GM15510 (cell line): Measurements from ENCODE around the gene SAA4.

ENCODE experiments used
- POLR2A ChIP-seq: IDR thresholded peaks from 3 replicates; pipeline ENCODE4 v1.6.1; 2011; ENCODE audit warnings: borderline replicate concordance; ENCODE audit not compliant: insufficient read length; ENCODE audit errors: extremely low read depth

SAA4 gene

GRCh38 chr11:18236664-18237356, at the start of gene SAA4:
SAA4 (minus strand) TSS chr11:18236802; CDS start chr11:18235926, 876 bp downstream.
- TF ChIP-seq POLR2A: no peak

- TF ChIP-seq POLR2A: no peak
Measured at GRCh38 chr11:18285841-18286240, 49.2 kb upstream of the SAA4 start.

- no peak for TF ChIP-seq POLR2A
Measured at GRCh38 chr11:18282626-18283025, 46.0 kb upstream of the SAA4 start.

- TF ChIP-seq POLR2A: no peak
Measured at GRCh38 chr11:18280438-18281045, 43.9 kb upstream of the SAA4 start.

- no peak for TF ChIP-seq POLR2A
Measured at GRCh38 chr11:18277565-18278271, 41.1 kb upstream of the SAA4 start.

- TF ChIP-seq POLR2A: no peak
Measured at GRCh38 chr11:18271206-18271605, 34.6 kb upstream of the SAA4 start.

- TF ChIP-seq POLR2A: no peak
Measured at GRCh38 chr11:18270102-18270501, 33.5 kb upstream of the SAA4 start.

GRCh38 chr11:18265949-18266348, 29.3 kb upstream of the SAA4 start, which contains the start of gene SAA1:
SAA1 (plus strand) TSS chr11:18266264; CDS start chr11:18266888, 624 bp downstream.
- TF ChIP-seq POLR2A: no peak

GRCh38 chr11:18264677-18265555, 28.3 kb upstream of the SAA4 start:
- TF ChIP-seq POLR2A: no peak

GRCh38 chr11:18264035-18264434, 27.4 kb upstream of the SAA4 start:
- TF ChIP-seq POLR2A: no peak

- no peak for TF ChIP-seq POLR2A
Measured at GRCh38 chr11:18261721-18262120, 25.1 kb upstream of the SAA4 start.

GRCh38 chr11:18259259-18259658, 22.7 kb upstream of the SAA4 start:
- TF ChIP-seq POLR2A: no peak

GRCh38 chr11:18254781-18255361, 18.3 kb upstream of the SAA4 start:
- TF ChIP-seq POLR2A: no peak

- no peak for TF ChIP-seq POLR2A
Measured at GRCh38 chr11:18253778-18254338, 17.3 kb upstream of the SAA4 start.

- no peak for TF ChIP-seq POLR2A
Measured at GRCh38 chr11:18253233-18253632, 16.6 kb upstream of the SAA4 start.

GRCh38 chr11:18248561-18248960, 12.0 kb upstream of the SAA4 start, which contains the start of gene SAA2:
SAA2 (minus strand) TSS chr11:18248668; CDS start chr11:18248011, 657 bp downstream.
- TF ChIP-seq POLR2A: no peak
